GM12864 (cell line): ENCODE data around the gene ROBO2.

Experiments
- DNase-seq: peaks from one replicate; pipeline ENCODE4 v3.0.0-alpha.2; 2011; ENCODE audit warnings: low read depth
- H3K4me3 ChIP-seq: 2 replicates; pipeline ENCODE4 v1.5.1; 2011; ENCODE audit warnings: mild to moderate bottlenecking, low read depth, low read length, control low read depth
- TF ChIP-seq, protein P1 (sequence below): IDR thresholded peaks from 2 replicates; pipeline ENCODE4 v1.5.1; 2011; ENCODE audit warnings: low read depth, mild to moderate bottlenecking, moderate library complexity, low read length, control low read depth, inconsistent platforms; ENCODE audit errors: missing control alignments

ROBO2 gene

DNA sequence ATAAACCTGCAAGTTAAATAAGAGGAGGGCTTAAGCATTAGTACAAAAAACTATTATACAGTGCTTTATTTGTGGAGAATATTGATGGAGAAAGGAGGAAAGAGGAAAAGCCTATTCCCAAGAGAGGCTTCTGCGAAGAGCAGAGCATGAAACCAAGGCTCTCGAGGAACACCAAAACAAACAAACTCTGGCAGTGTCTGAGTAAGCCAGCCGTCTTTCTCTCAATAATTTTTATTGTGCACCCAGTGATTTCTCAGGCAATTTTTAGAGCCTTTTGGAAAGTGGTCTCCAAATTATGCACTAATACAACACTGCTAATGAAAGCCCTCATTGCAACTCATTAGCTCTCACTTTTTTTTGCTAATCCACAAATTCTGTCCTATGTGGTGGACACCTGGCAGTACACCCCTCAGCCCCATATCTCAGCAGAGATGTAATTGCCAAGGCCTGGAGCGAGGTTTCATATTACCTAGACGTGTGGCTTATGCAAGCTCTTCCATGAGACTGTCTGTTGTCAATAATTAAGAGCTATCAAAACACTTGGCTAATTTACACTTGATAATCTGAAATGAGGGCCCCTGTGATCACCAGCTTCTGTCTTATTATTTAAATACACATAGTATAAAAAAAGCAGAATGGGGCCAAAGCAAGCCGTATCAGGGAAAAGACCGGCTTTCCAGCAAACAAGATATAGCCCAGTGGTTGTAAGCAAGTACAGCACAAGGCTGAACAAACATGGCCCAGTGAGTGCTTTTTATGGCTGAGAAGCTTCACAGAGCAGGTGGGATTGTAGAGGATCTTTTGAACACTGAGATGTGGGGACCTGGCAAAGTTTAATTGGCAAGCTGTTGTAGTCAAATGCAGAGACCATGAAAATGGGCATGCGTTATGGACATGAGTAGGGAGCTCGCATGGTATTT lies 216.9 kb downstream of the ROBO2 start:
- TF ChIP-seq, protein P1, sequence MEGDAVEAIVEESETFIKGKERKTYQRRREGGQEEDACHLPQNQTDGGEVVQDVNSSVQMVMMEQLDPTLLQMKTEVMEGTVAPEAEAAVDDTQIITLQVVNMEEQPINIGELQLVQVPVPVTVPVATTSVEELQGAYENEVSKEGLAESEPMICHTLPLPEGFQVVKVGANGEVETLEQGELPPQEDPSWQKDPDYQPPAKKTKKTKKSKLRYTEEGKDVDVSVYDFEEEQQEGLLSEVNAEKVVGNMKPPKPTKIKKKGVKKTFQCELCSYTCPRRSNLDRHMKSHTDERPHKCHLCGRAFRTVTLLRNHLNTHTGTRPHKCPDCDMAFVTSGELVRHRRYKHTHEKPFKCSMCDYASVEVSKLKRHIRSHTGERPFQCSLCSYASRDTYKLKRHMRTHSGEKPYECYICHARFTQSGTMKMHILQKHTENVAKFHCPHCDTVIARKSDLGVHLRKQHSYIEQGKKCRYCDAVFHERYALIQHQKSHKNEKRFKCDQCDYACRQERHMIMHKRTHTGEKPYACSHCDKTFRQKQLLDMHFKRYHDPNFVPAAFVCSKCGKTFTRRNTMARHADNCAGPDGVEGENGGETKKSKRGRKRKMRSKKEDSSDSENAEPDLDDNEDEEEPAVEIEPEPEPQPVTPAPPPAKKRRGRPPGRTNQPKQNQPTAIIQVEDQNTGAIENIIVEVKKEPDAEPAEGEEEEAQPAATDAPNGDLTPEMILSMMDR, result no peak
- DNase-seq, result no peak
- no peak overlapping the region for H3K4me3 ChIP-seq

DNA sequence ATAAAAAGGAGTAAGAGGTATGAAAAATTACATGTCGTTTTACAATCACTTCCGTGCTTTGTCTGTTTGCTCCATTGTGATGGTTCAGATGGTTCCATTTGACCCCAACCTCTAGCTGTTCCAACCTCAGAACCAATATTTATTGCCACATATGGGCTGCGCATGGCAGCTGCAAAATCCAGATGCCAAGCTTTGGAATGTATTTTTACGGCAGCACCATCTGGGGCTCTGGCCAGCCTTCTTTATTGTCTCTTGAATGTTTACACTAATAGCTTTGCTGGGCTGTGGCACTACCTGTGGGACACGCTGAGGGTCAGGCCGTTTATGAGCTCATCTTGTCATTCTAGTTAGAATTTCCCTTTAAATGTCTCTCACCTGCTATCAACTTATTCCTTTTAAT lies 219.8 kb downstream of the ROBO2 start:
- no peak for DNase-seq
- H3K4me3 ChIP-seq, result no peak overlapping the region
- TF ChIP-seq, protein P1, result no peak

DNA sequence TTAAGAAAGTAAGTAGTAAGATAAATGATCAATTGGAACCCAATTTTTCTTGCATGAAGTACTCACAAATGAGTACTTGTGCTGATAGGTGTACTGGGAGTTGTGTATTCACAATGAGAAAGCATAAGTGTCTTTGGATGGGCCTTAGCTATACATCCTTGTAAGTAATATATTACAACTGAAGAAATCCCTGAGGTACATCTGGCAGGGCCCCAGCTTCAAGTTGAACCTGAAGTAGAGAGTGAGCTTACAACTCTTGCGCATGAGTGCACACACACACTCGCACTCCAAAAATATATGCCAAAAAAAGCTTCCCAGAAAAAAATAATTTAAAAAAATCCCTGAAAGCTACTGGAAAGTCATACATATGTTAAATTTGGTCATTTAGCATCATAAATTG lies 222.5 kb downstream of the ROBO2 start:
- no peak overlapping the region for H3K4me3 ChIP-seq
- DNase-seq, result no peak
- TF ChIP-seq, protein P1, result no peak

DNA sequence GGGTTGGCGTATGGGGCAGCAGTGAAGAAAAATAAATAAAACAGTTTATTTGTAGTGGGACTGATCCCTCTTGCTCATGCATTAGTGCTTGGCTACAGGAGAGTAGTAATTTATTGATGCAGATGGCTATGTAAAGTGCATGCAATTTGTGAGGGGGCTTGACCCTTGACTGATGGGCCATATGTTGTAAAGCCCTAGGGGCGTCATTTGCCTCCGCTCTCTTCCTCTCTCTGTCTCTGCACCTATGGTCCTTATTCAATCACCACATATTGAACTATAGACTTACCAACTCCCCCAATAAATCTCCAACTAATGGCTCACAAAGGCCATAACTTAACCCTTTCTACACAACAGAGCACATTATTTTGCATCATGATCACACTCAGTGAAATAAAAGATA lies 227.7 kb downstream of the ROBO2 start:
- TF ChIP-seq, protein P1, result no peak
- DNase-seq, result no peak
- H3K4me3 ChIP-seq, result no peak overlapping the region

DNA sequence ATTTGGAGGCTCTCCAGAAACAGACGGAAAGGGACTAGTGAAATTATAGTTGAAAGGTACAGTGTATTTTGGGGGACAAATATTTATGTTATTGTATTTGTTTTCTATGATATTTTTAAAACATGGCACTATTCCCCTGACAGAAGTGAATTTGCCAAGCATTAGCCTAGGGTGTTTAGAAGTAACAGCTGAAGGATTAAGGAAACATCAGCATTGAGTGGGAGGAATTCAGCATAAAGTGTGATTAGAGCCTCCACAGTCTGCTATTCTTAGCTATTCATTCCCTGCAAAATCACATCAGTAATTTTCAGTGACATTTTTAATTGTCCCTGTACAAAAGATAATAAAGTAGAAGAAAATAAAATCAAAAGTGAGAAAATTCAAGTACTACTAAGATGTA lies 231.4 kb downstream of the ROBO2 start:
- no peak for DNase-seq
- TF ChIP-seq, protein P1, result no peak
- H3K4me3 ChIP-seq, result no peak overlapping the region

DNA sequence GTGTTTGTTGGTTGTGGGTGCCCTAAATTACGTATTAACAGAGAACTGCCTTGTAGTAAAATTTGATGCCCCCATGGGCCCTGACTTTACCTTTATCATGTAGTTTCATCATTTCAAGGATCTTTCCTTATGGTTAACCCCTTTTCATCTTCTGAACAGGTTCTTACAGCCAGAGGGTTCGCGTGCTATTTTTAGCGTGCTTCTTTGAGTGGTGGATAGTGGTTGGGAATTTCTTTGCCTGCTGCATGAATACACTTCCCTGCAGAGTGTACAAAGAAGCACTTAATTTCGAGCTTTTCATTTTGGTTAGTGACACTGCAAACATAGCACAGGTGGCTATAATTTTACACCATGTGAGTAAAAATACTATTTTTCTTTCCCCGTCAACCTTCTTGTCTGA lies 231.8 kb downstream of the ROBO2 start:
- no peak overlapping the region for H3K4me3 ChIP-seq
- TF ChIP-seq, protein P1, result no peak
- no peak for DNase-seq

DNA sequence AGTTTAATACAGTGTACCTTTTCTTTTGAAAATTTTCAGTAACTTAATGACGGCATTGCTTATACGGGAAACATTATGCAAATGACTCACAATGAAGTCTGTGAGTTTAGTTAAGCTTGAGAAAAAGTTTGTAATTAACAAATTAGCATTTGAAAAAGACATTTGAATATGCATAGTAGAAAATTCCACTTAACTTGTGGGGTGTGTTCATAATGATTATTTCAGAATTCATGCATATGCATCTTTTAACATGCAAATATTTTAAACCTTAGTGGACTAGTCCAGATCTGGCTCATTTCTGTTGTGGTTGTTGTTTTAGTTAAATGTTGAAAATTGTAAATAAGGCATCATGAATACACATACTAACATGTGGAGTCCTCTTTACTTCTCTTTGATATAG lies 239.4 kb downstream of the ROBO2 start:
- TF ChIP-seq, protein P1, result no peak
- no peak for DNase-seq
- H3K4me3 ChIP-seq, result no peak overlapping the region
